Ishikawa (cell line): Measurements from ENCODE around the gene CSNK1G1.

Experiments used
- CEBPB ChIP-seq: IDR thresholded peaks from 2 replicates; pipeline ENCODE4 v1.6.1; 2012
- CREB1 ChIP-seq: IDR thresholded peaks from 2 replicates; pipeline ENCODE4 v1.6.1; 2012; ENCODE audit warnings: low read depth
- EGR1 ChIP-seq: IDR thresholded peaks from 2 replicates; pipeline ENCODE4 v1.6.1; 2012
- EP300 ChIP-seq: IDR thresholded peaks from 2 replicates; pipeline ENCODE4 v1.6.1; 2012; ENCODE audit warnings: borderline replicate concordance
- FOXM1 ChIP-seq: IDR thresholded peaks from 2 replicates; pipeline ENCODE4 v1.6.1; 2012; ENCODE audit warnings: low read depth, borderline replicate concordance
- MAX ChIP-seq: IDR thresholded peaks from 2 replicates; pipeline ENCODE4 v1.6.1; 2012
- NFIC ChIP-seq: IDR thresholded peaks from 2 replicates; pipeline ENCODE4 v1.6.1; 2012
- RAD21 ChIP-seq: IDR thresholded peaks from 2 replicates; pipeline ENCODE4 v1.6.1; 2012; ENCODE audit warnings: low read depth
- REST ChIP-seq: IDR thresholded peaks from 2 replicates; pipeline ENCODE4 v1.6.1; 2012; ENCODE audit warnings: low read depth, mild to moderate bottlenecking
- TAF1 ChIP-seq: IDR thresholded peaks from 2 replicates; pipeline ENCODE4 v1.6.1; 2012; ENCODE audit warnings: low read depth, mild to moderate bottlenecking
- TCF12 ChIP-seq: IDR thresholded peaks from 2 replicates; pipeline ENCODE4 v1.6.1; 2012; ENCODE audit warnings: low read depth
- TEAD4 ChIP-seq: IDR thresholded peaks from 2 replicates; pipeline ENCODE4 v1.6.1; 2012
- USF1 ChIP-seq: IDR thresholded peaks from 2 replicates; pipeline ENCODE4 v1.6.1; 2012
- YY1 ChIP-seq: IDR thresholded peaks from 2 replicates; pipeline ENCODE4 v1.6.1; 2012; ENCODE audit warnings: low read depth
- ZBTB7A ChIP-seq: IDR thresholded peaks from 2 replicates; pipeline ENCODE4 v1.6.1; 2012; ENCODE audit warnings: low read depth

Gene CSNK1G1

GRCh38 chr15:64166102-64166890 lies 189.7 kb downstream of the CSNK1G1 start:
- TF ChIP-seq YY1: no peak
- no peak for TF ChIP-seq FOXM1
- TF ChIP-seq EGR1: no peak

GRCh38 chr15:64164436-64164835 lies 191.5 kb downstream of the CSNK1G1 start:
- TF ChIP-seq RAD21 (no peak), EGR1 (no peak), CEBPB (no peak), TAF1 (no peak), YY1 (no peak), MAX (no peak), USF1 (no peak), FOXM1 (no peak), TEAD4 (no peak), TCF12 (no peak), REST (no peak), ZBTB7A (no peak), CREB1 (no peak), NFIC (no peak), EP300 (no peak)

GRCh38 chr15:64163659-64164362 lies 192.2 kb downstream of the CSNK1G1 start:
- TF ChIP-seq CEBPB (peak; percentile 40; the same call in 1 of the 2 replicates), ZBTB7A (no peak)

GRCh38 chr15:64162869-64163658 lies 192.9 kb downstream of the CSNK1G1 start, which contains the start of gene PPIB:
TSS of gene PPIB (minus strand) at chr15:64163022. CDS start at chr15:64162986, 36 bp downstream.
- peak; percentile 78; the same call in 1 of the 2 replicates for TF ChIP-seq EGR1
- TF ChIP-seq RAD21: peak; percentile 65
- peak; percentile 72 for TF ChIP-seq TAF1
- peak; percentile 60; the same call in 1 of the 2 replicates for TF ChIP-seq MAX
- TF ChIP-seq CREB1: peak; percentile 67; the same call in 1 of the 2 replicates
- peak; percentile 49 for TF ChIP-seq YY1
- 0 out of 2 replicates have a peak, but pooled peaks have one; percentile 22 for TF ChIP-seq TEAD4
- TF ChIP-seq FOXM1: no peak
- TF ChIP-seq USF1: no peak; the same call in 1 of the 2 replicates
- peak; percentile 49; the same call in 1 of the 2 replicates for TF ChIP-seq EP300
- TF ChIP-seq TCF12: peak; percentile 14; the same call in 1 of the 2 replicates
- no peak for TF ChIP-seq NFIC
- 0 out of 2 replicates have a peak, but pooled peaks have one; percentile 41 for TF ChIP-seq ZBTB7A
- no peak for TF ChIP-seq CEBPB
- no peak for TF ChIP-seq REST

- TF ChIP-seq TAF1 (no peak), USF1 (no peak), NFIC (no peak), ZBTB7A (no peak), CEBPB (no peak), RAD21 (no peak), CREB1 (no peak), EP300 (no peak), YY1 (no peak), MAX (no peak; the same call in 1 of the 2 replicates), FOXM1 (no peak), REST (no peak), TEAD4 (no peak), TCF12 (no peak), EGR1 (no peak)
These were observed 193.5 kb downstream of the CSNK1G1 start for GRCh38 chr15:64162478-64162868.
